GM21390 (cell line): ENCODE results near the gene HES7.
"Not testable (repeated sequence)": the region's sequence is repeated elsewhere in the genome, so short reads cannot be mapped to it uniquely, and the experiment has no call there.

Experiments
- ATAC-seq: cut with Tn5 transposase; IDR thresholded peaks from one replicate; pipeline ENCODE4 v1.9.1; 2021; ENCODE audit not compliant: unreplicated experiment

HES7 gene

GRCh38 chr17:8123695-8124349 lies at the start of gene HES7:
TSS of gene HES7 (minus strand) at chr17:8124106. CDS start at chr17:8124084, 22 bp downstream.
- no peak for ATAC-seq

GRCh38 chr17:8173056-8173870 lies 49.4 kb upstream of the HES7 start:
- ATAC-seq: peak; percentile 67

DNA sequence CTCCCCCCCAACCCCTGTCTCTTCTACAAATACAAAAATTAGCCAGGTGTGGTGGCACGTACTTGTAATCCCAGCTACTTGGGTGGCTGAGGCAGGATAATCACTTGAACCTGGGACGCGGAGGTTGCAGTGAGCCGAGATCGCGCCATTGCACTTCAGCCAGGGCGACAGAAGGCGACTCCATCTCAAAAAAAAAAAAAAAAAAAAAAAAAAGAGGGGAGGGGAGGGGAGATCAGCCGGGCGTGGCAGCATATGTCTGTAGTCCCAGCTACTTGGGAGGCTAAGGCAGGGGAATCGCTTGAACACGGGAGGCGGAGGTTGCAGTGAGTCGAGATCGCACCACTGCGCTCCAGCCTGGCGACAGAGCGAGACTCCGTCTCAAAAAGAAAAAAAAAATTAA lies 46.3 kb upstream of the HES7 start:
- ATAC-seq: not testable (repeated sequence)

GRCh38 chr17:8167526-8167925 lies 43.6 kb upstream of the HES7 start:
- ATAC-seq: no peak

DNA sequence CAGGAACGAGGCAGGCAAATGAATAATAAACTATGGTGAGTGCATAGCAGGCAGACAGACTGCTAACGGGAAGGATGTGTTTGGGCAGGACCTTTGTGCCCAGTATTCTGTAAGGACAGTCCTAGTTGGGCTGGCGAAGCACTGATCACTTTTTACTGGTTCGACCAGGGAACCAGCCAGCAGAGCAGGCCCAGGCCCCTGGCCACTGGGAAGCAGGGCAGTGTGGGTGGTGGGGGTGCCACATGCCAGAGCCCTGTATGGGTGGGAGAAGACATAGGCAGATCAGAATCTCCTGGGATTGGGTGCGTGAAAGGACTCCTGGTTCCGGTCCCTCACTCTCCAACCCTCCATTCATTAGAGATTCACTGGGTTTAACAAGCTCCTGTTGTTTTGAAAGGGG lies 42.8 kb upstream of the HES7 start:
- ATAC-seq: no peak

GRCh38 chr17:8164815-8165131 lies 40.9 kb upstream of the HES7 start:
- ATAC-seq: no peak

GRCh38 chr17:8163978-8164814 lies 40.3 kb upstream of the HES7 start:
- ATAC-seq: no peak

DNA sequence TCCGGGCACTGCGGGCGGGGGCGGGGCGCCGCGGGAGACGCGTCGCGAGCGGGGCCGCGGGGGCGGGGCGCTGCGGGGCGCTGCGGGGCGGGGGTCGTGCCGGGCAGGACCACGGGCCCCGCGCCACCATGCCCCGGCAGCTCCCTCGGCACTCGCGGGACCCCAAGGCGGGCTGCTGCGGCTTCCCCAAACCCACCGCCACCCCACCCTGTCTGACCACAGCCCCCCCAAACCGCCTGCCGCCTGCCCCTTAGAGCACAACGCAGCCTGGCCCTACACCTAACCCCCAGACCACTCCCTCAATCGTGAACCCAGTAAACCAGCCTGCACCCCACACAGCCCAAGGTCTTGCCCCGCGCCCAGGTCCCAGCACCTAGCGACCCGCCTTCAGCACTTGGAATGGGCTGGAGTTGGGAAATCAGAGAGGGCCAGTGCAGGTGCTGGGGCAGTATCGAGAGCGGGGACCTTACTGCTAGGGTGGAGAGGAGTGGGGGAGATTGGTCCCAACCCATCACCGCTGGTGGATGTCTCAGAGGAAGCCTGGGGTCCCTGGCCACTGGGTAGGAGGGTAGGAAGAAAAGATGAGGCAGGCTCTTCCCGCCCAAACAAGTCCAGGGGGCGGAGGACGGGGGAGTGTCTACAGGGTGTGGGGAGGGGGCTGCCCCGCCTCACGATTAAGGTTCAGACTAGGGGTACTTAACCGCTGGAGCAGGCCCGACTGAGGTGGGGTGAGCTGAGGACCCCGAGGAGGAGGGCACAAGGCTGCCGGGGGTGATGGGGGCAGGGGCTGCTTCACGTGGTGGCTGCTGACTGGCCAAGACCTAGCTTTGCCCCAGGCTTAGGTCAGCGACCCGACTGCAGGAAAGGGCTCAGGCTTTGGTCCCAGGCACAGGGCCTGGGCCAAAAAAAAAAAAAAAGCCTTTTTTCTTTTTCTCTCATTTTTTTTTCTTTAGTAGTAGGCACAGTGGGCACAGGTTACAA lies 39.4 kb upstream of the HES7 start:
- no peak for ATAC-seq

- ATAC-seq: no peak
Observed at GRCh38 chr17:8162233-8162996, 38.5 kb upstream of the HES7 start, which contains the start of gene VAMP2. TSS of gene VAMP2 (minus strand) at chr17:8162948. CDS start at chr17:8162879, 69 bp downstream.

GRCh38 chr17:8161289-8162232 lies 37.7 kb upstream of the HES7 start:
- ATAC-seq: no peak

- ATAC-seq: no peak
Observed at GRCh38 chr17:8160741-8161221, 36.9 kb upstream of the HES7 start.

DNA sequence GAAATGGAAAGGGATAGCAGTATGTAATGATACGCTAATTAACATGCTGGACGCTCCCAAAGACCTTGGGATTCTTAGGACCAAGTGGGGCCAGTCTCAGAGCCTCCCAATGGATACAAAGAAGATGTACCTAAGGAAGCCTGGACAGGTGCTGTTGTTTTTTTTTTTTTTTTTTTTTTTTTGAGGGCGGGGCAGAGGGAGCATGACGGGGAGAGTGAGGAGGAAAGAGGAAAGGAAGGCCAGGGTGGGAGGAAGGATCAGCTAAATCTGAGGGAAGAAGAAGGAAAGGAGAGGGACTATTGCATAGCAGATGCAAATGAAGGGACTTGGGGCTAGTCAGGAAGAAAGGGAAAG lies 36.3 kb upstream of the HES7 start:
- no peak for ATAC-seq

- no peak for ATAC-seq
Observed at GRCh38 chr17:8159459-8160223, 35.7 kb upstream of the HES7 start.

DNA sequence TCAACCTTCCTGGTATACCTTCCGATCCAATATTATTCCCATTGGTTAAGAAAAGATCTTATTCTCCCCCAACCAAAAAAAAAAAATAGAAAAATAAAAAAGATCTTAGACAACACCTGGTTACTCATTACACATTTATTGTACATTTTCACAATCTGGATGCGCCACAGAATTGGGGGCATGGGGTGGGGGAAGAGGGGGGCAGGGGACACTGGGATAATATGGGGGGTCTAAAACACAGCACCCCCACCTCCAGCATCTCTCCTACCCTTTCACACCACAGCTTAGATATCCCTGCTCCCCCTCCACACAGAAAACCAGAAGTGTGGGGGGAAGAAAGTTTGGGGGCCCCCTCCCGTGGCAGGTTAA lies 35.1 kb upstream of the HES7 start:
- no peak for ATAC-seq

- ATAC-seq: no peak
Observed at GRCh38 chr17:8158267-8159031, 34.5 kb upstream of the HES7 start.

GRCh38 chr17:8156246-8156992 lies 32.5 kb upstream of the HES7 start:
- ATAC-seq: peak; percentile 69

GRCh38 chr17:8155996-8156245 lies 32.0 kb upstream of the HES7 start:
- ATAC-seq: no peak
